Measurements from ENCODE around the gene RD3L.
"Not testable (repeated sequence)": the region's sequence is repeated elsewhere in the genome, so short reads cannot be mapped to it uniquely, and the experiment has no call there.

The RD3L gene

DNA sequence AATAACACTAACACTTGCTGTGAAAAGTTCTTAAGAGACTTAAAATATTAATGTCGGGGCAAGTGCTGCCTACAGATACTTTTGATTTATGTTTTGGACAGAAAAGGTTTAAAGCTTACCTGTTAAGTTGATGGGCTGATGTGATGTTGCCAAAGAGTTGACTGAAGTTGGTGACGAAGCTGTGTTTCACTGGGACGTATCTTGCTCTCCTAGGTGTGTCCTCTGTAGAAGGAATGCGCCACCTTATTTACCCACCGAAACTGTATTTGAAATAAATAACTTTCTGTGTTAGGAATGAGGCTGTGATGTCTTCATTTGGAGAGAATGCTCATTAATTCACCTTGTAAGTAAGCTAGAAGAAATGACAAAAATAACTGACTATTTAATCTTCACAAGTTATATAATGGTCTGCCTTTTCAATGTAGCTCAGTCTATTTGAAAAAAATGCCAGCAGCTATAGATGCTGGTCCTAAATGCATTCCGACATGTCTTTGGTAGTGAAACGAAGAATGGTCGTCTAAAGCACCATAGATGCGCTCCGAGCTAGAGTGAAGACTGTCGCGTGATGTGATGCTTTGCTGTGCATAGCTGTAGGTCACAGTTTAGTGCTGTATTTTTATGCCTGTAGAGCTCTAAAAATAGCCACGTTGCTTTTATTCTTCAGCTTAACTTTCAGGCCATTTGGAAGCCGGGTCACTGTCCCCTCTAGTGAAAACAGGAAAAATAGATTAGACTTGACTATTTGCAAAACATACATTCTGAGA is at the start of gene RD3L:
RD3L (minus strand) TSS at position 557 of the 764 bp plus-strand sequence. CDS start 834 bp downstream, outside the sequence.
- DNase-seq (ENCODE audit: low read depth in 2 of 2, low spot score in 1 of 2) = no peak

DNA sequence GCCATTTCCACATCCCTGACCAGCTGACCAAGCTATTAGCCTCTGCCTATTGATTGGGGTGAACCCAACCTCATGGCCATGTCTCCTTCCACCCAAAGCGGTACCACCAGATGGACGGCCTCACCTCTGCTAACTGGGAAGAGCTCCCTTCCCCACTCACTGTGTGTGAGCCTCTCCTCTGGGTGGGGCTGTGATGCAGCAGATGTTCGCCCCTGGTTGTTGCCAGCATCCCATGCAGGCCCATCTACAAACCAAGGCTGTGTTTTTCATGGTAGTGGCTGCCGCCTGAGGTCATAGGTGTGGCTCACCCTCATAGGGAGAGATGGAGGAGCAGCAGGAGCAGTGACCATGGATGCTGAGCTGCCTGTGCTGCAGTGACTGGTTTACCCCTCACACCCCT is 47.6 kb upstream of the RD3L start:
- no peak for DNase-seq (ENCODE audit: low read depth in 2 of 2, low spot score in 1 of 2)

DNA sequence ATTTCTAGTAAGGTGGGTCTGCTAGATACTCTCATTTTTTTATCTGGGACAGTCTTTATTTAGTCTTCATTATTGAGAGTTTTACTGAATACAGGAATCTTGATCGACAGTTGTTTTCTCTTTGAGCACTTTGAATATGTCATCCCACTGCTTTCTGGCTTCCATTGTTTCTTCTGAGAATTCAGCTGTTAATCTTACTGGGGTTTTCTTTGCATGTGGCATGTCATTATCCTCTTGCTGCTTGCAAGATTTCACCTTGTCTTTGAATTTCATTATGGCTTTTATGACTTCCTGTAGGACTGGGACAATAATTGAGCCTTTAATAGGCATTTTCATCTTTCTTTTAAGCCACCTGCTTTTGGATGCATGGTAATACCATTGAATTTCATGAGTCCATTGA is 46.7 kb upstream of the RD3L start:
- no peak for DNase-seq (ENCODE audit: low read depth in 2 of 2, low spot score in 1 of 2)

DNA sequence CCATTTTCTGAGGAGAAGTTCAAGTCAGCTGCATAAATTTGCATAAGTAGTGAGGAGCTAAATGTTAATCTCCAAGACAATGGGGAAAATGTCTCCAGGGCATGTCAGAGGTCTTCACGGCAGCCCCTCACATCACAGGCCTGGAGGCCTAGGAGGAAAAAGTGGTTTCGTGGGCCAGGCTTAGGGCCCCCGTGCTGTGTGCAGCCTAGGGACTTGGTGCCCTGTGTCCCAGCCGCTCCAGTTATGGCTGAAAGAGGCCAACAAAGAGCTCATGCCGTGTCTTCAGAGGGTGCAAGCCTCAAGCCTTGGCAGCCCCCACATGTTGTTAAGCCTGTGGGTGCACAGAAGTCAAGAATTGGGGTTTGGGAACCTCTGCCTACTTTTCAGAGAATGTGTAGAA is 41.9 kb upstream of the RD3L start:
- DNase-seq (ENCODE audit: low read depth in 2 of 2, low spot score in 1 of 2) = no peak

DNA sequence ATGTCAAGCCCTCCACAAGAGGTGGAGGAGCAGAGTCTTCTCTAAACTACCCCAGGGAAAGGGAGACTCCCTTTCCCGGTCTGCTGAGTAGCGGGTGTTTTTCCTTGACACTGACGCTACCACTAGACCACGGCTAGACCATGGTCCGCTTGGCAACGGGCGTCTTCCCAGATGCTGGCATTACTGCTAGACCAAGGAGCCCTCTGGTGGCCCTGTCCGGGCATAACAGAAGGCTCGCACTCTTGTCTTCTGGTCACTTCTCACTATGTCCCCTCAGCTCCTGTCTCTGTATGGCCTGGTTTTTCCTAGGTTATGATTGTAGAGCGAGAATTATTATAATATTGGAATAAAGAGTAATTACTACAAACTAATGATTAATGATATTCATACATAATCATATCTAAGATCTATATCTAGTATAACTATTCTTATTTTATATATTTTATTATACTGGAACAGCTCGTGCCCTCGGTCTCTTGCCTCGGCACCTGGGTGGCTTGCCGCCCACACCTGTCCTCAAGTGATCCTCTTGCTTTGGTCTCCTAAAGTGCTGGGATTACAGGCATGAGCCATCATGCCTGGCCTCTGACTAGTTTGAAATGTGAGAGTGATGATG is 38.4 kb upstream of the RD3L start:
- DNase-seq (ENCODE audit: low read depth in 2 of 2, low spot score in 1 of 2) = not testable (repeated sequence)

DNA sequence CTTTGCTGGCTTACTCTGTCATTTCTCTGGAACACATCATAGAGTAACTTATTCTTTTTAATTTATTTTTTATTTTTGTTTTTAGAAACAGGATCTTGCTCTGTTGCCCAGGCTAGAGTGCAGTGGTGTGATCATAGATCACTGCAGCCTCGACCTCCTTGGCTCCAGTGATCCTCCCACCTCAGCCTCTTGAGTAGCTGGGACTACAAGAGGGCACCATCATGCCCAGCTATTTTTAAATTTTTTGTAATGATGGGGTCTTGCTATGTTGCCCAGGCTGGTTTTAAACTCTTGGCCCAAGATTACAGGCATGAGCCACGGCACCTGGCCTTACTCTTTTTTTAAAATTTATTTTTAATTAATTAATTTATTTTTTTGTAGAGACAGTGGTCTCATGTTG is 32.2 kb upstream of the RD3L start:
- DNase-seq (ENCODE audit: low read depth in 2 of 2, low spot score in 1 of 2) = no peak

DNA sequence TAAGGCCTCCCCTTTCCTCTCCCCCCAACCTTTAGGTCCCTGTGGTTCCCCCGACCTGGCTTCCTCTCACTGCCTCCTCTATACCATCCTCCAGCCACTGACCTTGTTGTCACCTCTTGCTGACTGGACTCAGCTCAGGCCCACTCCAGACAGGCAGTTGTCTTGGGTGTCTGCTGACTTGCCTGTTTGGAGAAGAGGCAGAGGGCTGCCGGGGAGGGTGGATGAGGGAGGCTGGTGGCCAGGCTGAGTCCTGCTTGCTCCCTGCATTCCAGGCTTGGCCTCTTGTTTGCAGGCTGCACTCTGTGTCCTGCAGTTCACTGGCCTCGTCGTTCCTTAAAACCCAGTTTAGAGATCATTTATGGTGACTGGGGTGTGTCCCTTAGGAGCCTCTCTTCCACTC is 31.0 kb upstream of the RD3L start:
- no peak for DNase-seq (ENCODE audit: low read depth in 2 of 2, low spot score in 1 of 2)

DNA sequence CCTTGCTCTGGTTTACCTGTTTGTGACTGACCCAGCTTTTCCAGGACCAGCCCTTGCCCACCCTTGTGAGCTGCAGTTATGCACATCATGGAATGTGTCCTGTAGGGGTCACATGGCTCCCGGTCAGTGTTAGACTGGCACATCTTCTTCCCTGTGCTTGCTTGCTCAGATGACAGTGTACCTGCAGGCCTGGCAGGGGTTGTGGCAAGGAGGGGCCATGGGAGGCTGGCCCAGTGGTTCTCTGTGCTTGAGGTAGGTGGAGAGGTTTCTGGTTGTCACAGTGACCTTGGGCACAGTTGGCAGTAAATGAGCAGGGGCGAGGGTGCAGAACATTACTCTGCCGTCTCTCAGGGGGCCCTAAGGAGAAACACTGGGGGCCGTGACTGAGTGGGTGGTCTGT is 27.6 kb upstream of the RD3L start:
- no peak for DNase-seq (ENCODE audit: low read depth in 2 of 2, low spot score in 1 of 2)

DNA sequence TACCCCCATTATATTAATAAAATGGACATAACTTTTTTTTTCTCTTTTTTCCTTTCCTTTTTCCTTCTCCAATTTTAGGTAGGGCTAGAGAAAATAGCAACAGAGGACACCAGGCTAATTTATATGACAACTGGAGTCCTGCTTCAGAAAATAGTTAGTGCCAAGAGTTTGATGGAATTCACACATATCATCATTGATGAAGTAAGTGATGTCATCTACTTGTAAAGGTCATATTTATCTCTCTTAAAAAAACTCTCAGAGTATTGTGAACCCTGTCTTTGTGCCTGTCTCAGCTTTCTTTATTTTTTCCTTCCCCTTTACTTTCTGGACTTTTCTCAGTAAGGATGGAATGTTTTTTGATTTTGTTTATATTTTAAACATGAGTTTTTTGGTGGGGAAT is 24.3 kb upstream of the RD3L start:
- DNase-seq (ENCODE audit: low read depth in 2 of 2, low spot score in 1 of 2) = no peak

DNA sequence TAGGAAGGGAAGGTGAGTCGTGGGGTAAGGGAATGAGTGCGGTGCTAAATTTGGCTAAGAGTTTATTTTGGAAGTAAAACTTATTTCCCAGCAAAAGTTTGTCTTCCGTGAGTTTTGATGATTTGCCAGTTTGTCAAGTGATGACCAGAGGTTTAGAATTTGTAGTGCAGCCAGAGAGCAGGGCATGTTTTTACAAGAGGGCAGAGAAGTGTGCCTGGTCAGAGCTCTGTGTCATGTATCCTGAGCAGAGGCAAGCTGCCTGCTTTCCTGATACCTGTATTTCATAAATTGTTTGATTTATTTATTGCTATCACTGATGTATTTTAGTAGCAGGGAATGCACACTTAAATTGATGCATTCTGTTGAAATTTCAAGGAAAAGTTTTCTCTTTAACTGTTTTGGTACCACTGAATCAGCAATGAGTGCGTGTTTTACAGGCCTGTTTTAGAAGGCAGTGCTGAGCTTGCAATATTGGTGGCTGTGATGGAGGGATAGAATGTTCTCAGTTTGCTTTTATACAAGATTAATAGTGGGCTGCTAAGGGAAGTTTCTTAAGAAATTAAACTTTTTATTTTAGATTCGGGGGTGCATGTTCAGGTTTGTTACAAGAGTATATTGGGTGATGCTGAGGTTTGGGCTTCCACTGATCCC is 19.7 kb upstream of the RD3L start:
- DNase-seq (ENCODE audit: low read depth in 2 of 2, low spot score in 1 of 2) = no peak

DNA sequence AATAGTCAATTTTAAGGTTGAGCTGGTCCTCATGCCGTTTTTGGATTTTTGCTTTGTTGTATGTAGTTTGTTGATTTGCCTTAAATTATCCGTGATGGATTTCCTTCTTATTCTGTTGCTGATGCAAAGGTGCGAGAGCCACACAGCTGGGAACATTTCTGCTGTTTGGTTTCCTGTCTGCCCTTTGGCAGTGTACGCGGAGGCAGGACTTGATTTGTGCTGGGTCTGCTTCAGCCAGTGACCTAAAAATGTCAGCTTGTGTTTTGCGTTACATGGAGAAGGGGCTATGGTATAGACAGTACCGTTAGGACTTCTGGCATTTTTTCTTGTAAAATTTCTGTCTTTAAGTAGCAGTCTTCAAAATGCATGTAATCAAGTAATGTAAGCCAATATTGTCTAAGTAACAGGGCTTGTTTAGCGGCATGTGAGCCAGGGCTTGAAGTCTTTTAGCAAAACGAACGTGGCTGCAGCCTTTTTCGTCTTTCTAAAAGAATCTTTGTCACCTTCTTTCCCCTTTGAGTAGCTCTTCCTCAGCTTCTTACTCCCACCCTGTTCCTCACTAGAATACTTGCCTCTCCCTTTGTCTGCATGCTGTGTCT is 18.2 kb upstream of the RD3L start:
- no peak for DNase-seq (ENCODE audit: low read depth in 2 of 2, low spot score in 1 of 2)

DNA sequence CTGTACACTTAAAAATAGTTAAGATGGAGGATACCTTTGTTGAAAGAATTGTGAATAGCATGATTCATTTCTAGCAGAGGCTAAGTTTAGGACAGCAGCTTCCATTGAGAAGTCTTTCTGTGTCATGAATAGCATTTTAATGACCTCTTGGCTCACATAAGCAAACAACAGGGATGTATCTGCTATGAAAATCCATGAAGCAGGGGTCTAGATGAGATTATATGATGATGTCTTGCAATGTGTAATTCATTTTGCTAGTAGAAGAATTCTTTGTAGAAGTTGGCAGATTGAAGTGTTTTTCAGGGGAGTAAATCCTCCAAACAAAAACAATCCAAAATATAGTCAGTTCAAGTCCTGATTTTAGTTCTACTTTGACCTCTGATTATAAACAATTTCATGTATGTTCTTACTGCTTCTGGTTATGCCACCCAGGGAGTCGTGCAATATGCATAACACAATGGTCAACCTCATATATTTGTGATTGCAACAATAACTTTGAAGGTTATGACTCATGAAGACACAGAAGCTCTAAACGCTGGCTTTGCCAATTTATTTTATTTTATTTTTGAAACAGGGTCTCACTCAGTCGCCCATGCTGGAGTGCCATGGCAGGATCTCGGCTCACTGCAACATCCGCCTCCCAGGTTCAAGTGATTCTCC is 6.9 kb upstream of the RD3L start:
- DNase-seq (ENCODE audit: low read depth in 2 of 2, low spot score in 1 of 2) = no peak

DNA sequence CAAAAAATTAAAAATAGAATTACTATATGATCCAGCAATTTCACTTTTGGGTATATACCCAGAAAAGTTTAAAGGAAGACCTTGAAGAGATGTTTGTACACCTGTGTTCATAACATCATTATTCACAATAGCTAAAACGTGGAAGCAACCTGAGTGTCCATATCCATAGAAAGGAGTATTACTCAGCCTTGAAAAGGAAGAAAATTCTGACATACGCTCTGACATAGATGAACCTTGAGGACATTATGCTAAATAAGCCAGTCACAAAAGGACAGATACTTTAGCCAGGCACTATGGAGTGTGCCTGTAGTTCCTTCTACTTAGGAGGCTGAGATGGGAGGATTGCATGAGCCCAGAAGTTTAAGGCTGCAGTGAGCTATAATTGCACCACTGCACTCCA is 6.1 kb upstream of the RD3L start:
- DNase-seq (ENCODE audit: low read depth in 2 of 2, low spot score in 1 of 2) = no peak

DNA sequence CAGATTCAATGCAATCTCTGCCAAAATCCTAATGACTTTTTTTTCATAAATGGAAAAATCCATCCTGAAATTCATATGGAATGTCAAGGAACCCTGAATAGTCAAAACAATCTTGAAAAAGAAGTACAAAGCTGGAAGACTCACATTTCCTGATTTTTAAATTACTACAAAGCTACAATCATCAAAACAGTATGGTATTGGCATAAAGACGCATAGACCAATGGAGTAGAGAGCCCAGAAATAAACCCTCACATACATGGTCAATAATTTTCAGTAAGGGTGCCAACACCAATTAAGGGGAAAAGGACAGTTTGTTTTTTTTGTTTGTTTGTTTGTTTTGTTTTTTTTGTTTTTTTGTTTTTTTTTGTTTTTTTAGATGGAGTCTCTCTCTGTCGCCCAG is 4.6 kb upstream of the RD3L start:
- no peak for DNase-seq (ENCODE audit: low read depth in 2 of 2, low spot score in 1 of 2)

DNA sequence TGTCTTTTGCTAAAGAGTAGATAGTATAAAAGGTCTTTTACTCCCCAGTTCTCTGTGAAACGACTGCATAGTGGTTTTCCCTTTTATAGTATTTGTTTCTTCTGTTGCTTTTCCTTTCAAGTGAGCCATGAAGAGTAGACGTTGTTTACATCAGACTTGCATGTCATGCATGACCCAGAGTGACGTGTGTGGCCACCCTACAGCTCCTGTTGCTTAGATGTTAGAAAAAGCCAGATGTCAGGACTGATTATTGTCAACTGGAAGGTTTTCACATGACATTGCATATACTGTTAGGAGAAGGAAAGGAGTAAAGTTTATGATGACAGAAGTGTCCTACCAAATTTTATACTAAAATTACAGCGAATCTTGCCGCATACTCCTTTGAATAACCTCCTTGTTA is 1.3 kb upstream of the RD3L start:
- no peak for DNase-seq (ENCODE audit: low read depth in 2 of 2, low spot score in 1 of 2)

DNA sequence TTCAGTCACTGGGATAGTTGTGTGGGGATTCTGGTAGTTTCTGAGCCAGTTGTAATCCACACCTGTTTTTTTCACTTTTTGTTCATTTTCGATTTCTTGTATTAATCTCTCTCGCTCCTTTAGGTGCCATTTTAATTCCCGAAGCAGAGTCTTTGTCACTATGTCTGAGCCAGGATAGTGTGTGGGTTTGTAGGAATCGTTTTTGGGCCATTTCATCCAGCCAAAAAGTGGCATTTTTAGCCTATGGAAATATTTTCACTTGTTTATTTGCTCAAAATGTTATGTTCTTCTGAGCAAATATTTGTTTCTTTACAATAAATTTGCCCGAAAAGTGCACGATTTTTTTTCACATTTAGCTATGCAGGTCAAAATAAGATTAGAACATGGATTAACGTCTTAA is 867 bp downstream of the RD3L start:
- DNase-seq (ENCODE audit: low read depth in 2 of 2, low spot score in 1 of 2) = no peak

DNA sequence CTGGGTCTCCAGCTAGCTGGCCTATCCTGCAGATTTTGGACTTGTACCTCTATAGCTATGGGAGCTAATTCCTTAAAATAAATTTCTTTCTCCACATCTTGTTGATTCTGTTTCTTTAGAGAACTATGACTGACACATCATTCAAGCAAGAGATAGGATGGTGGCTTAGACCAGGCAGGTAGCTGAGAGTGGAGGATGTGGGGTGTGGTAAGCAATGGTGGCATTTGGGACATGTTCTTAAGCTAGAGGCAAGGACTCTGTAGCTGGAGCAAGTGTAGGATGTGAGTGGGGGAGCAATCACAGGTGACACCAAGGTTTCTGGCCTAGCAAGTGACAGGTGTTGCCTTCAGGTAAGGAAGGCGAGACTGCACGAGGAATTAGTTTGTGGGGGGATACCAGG is 7.2 kb downstream of the RD3L start:
- DNase-seq (ENCODE audit: low read depth in 2 of 2, low spot score in 1 of 2) = no peak

DNA sequence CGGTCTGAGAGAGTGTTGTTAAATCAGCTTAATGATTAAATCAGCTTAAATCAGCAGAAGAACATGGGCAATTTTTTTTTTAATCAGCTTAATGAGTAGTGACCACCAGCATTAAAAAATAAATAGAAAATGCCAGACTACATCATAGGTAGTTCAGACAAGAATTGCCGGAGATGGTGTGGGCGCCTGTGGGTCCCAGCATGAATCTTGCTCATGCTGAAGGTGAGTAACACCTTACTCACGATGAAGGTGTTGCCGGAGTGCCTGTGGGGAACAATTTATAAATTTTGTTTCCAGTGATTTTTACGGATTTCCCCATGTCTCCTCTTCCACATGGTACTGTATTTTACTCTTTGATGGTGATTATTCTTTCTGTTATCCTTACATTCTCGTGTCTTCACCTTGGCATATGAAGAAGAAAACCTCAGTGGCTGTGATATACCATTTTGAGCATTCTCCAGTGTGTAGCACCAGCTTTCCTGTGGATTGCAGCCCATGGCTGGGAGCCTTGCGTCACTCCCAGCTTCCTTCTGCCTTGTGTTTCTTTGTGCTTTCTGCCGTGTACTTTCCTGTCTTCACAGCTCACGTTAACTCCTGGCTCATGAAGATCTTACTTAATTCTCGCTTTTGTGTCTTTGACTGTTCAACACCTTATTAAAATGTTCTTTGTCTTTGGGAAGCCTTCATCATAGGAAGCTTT is 9.4 kb downstream of the RD3L start:
- no peak for DNase-seq (ENCODE audit: low read depth in 2 of 2, low spot score in 1 of 2)

DNA sequence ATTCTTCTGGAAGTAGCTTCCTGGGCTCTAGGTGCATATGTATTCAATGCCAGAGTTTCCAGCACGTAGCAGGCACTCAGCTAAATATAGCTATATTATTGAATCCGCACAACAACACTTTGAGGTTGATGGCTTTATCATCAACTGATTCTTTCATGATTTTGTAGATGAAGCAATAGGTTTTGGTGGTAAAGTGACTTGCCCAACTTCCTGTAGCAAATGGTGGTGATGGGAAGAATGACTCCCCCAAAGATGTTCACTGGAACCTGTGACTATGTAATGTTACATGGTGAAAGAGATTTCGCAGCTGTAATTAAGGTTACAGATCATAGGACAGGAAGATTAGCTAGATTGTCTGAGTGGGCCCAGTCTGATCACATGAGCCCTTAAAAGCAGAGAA is 10.9 kb downstream of the RD3L start:
- DNase-seq (ENCODE audit: low read depth in 2 of 2, low spot score in 1 of 2) = no peak

DNA sequence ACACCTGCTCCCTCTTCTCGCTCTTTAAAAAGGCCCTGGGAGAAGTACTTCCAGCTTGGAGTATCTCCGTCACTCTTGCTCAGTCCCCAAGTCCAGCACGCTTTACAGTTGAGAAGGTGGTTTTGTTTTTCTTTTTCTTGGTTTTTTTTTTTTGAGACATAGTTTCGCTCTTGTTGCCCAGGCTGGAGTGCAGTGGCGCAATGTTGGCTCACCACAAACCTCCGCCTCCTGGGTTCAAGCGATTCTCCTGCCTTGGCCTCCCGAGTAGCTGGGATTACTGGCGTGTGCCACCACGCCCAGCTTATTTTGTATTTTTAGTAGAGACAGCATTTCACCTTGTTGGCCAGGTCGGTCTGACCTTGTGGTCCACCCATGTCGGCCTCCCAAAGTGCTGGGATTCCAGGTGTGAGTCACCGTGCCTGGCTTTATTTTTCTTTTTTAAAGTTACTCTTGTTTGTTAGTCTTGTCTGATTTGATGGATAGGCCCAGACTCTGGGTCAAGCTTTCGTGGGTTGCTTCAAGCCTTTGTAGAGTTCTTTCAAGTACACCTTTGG is 12.2 kb downstream of the RD3L start:
- DNase-seq (ENCODE audit: low read depth in 2 of 2, low spot score in 1 of 2) = no peak
